HG03378 (cell line): ENCODE measurements around the gene COX4I1.

ENCODE experiments used
- ATAC-seq: cut with Tn5 transposase; IDR thresholded peaks from one replicate; pipeline ENCODE4 v1.9.1; 2021; ENCODE audit warnings: mild to moderate bottlenecking, moderate library complexity; ENCODE audit not compliant: unreplicated experiment

COX4I1 gene

DNA sequence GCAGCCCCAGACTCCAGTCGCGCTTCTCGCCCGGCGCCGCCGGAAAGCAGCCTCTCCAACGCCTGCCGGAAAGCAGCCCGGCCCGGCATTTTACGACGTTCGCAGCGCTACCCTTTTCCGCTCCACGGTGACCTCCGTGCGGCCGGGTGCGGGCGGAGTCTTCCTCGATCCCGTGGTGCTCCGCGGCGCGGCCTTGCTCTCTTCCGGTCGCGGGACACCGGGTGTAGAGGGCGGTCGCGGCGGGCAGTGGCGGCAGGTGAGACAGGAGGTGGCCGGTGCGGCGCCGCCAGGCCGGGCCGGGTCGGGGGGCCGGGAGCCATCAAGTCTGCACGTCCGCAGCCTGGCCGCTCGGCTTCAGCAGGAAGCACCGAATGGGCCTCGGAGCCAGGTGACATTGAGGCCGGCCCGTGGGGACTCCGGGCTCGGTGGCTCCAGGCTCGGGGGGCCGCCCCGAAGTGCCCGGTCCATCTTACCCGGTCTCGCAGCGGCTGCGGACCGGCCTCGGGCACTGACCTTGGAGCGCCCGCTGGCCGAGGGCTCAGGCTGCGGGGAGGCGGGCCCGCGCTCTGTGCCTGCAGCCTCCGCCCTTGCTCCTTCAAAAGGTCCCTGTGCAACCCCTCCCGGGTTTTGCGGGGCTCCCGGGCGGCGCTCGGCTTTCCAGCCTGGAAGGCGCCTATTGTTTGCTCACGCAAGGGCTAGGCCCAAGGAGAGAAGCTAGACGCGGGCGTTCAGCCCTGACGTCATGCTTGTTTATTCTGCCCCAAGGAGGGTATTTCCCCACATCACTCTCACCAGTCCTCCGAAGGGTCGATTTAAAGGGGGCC lies at the start of gene COX4I1, which contains the start of gene EMC8:
TSS of gene COX4I1 (plus strand) at position 199 of the 824 bp plus-strand sequence. CDS start 1,511 bp downstream, outside the sequence.
TSS of gene EMC8 (minus strand) at position 48 of the 824 bp plus-strand sequence. CDS start 249 bp downstream, outside the sequence.
- ATAC-seq = peak; percentile 57

GRCh38 chr16:85749771-85750145 lies 49.7 kb upstream of the COX4I1 start:
- no peak for ATAC-seq

- no peak for ATAC-seq
Measured at GRCh38 chr16:85750146-85750826, 49.2 kb upstream of the COX4I1 start.

DNA sequence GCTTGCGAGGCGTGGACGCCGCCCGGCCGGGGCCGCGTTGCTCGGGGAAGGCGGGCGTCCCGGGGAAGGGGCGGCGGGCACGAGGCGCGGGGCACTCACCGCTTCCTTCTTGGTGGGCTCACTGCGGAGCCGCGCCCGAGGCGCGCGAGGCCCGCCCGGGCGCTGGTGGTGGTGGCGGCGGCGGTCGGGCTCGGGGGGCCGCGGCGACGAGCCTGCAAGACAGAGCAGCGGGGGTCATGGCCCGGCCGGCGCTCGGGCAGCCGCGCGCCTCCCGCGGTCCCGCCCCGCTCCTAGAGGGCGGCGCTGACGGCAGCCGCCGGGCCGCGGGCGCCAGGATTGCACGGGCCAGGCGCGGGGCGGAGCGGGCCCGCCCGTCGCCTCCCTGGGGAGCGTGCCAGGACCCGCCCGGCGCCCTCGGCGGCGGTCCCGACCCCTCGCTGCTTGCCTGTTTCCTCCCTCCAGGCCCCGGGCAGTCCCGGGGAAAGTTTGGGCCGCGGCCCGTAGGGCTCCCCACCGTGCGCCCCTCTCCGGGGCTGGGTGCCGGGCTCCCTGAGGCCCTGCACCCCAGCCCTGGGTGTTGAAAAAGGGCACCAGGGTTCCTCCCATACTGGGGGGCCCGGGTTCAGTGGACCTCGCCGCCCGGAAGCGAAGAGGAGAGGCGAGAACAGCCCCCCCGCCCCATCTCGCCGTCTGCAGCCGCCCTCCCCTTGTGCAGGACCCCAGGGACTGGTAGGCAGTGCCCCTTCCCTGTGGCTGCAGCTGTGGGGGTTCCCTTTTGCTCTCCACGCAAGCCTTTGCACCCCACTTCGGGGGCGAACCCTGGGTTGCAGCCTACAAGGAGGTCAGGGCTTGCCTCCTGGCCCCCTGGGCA lies 48.4 kb upstream of the COX4I1 start, which contains the start of gene C16orf74:
TSS of gene C16orf74 (minus strand) at position 270 of the 871 bp plus-strand sequence. CDS start 15,879 bp downstream, outside the sequence.
- no peak for ATAC-seq

DNA sequence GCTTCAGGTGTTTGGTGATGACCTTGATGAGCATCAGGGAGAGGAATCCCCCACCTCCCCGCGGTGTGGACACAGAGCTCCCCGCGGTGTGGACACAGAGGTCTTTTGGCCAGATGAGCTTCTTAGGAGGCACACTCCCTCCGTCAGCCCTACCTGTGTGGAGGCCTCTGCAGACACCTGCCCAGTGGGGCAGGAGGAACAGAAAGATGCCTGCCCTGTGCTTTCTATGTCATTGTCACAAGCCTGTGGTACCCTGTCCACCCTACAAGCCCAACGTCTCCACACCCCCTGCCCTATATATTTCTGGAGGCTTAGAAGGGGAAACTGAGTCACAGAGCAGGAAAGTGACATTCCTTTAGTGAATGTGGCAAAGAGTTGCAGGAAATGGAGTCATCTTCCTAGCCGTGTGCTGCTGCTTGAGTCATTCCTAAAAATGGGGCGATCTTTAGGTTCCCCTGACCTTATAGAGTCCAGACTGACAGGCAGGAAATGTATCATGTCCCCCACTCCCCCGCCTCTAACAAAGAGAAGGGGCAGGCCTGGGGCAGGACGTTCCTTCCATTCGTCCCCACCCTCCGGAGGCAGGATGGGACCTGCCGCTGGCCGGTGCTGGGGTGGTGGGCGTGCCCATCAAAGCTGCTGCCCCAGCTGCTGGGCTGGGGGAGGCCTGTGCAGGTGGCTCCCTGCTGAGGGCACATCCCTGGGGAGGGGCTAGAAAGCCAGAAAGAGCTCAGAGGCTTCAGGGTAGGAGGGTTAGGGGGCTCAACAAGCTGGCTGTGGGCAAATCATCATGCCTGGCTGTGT lies 47.6 kb upstream of the COX4I1 start:
- ATAC-seq = no peak

DNA sequence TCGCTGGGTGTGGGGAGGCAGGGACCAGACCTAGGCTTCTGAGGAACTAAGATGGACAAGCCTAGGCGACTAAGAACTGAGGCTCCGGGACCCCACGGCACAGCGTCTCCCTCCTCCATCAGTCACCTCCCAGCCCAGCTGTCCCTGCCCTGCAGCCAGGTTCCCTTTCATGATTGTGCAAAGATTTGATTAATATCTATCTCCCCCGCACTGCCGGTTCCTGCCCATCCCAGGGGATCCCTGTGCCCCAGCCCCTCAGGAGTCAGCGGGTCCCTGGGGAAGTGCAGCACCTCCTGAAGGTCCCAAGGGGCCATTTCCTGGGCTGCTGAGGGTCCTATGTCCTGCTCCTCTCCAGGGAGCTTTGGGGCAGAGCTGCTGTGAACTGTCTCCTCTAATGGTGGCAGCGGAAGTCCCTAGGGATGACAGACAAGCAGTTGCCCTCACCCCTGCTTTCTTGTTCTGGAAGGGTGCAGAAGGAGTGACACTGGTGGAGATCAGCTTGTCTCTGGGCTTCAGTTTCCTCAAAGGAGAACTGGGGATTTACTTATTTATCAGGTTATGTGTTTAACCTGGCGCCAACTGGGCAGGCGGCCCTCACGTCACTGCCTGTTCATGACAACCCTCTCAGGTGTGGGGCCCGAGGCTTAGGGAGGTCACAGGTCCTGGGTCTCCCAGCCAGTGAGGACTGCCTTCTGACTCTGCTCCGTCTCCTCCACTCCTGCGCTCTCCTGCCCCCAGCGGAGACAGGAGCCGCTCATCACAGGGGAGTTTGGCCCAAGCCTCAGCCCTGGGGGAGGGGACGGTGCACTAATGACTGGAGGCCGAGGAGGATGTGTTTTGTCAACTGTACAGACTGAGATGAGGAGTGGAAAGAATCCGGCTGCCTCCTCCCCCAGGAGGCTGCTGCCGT lies 46.7 kb upstream of the COX4I1 start:
- ATAC-seq = no peak

GRCh38 chr16:85753559-85753958 lies 45.9 kb upstream of the COX4I1 start:
- no peak for ATAC-seq

DNA sequence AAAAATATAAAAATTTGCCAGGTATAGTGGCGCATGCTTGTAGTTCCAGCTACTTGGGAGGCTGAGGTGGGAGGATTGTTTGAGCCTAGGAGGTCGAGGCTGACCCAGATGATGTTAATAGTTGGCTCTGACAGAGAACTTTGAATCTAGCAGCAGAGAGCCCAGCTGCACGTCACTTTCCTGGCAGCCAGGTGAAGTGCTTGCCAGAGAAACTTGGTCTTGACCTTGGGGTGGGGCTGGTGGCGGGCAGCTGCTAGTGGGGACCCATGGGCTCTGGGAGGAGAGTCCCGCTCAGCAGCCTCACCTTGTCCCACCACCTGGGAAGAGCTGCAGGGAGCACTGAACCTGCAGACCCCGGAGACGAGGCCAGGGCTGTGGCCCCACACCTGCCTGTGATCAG lies 45.5 kb upstream of the COX4I1 start:
- ATAC-seq = no peak

DNA sequence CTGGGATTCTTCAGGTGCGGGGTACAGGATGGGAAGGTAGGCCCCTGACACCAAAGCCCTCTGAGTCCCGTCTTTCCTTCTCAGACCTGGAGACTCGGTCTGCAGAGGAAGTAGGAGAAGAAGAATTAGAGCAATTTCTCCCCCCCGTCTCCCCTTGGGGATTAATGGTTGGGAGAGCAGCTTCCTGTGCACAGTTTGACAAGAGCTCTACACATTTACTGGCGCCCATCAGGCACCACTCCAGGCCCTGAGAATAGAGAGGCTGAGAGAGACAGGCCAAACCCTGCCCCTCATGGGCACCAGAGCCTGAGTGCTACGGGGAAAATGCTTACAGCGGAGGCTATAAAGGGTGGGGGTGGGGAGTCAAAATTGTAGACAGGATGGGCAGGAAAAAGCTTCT lies 45.1 kb upstream of the COX4I1 start:
- ATAC-seq = no peak

GRCh38 chr16:85755929-85756768 lies 43.3 kb upstream of the COX4I1 start:
- peak; percentile 44 for ATAC-seq

DNA sequence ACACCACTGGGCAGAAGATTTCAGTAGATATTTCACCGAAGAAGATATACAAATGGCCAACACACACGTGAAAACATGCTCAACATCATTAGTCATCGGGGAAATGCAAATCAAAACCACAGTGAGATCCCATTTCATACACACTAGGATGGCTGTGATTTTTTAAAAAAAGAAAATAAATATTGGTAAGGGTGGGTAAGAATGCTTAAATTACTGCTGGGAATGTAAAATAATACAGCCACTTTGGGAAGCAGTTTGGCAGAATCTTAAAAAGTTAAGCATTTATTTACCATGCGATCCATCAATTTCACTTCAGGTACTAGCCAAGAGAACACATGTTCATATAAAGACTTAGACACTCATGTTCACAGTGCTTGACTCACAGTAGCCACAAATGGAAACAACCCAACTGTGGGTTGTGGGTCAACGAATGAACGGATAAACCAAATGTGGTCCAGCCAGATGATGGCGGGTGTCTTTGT lies 42.1 kb upstream of the COX4I1 start:
- ATAC-seq = peak; percentile 35

DNA sequence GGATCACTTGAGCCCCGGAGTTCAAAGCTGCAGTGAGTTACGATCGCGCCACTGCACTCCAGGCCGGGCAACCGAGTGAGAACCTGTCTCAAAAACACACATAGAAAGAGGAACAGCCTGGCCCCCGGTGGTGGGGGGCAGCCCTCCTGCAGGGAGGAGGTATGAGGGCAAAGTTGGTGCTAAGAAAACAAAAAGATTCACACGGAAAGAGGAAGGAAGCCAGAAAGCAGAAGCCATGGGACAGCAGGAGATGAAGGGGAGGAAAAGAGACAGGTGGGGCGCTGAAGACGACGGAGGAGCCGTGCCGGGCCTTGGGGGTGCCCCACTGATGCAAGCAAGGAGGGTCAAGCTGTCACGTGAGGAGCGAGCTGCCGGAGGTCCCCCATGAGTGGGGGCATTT lies 40.4 kb upstream of the COX4I1 start:
- no peak for ATAC-seq

- ATAC-seq = no peak
Measured at GRCh38 chr16:85759631-85760419, 39.7 kb upstream of the COX4I1 start.

GRCh38 chr16:85761861-85762260 lies 37.6 kb upstream of the COX4I1 start:
- no peak for ATAC-seq

DNA sequence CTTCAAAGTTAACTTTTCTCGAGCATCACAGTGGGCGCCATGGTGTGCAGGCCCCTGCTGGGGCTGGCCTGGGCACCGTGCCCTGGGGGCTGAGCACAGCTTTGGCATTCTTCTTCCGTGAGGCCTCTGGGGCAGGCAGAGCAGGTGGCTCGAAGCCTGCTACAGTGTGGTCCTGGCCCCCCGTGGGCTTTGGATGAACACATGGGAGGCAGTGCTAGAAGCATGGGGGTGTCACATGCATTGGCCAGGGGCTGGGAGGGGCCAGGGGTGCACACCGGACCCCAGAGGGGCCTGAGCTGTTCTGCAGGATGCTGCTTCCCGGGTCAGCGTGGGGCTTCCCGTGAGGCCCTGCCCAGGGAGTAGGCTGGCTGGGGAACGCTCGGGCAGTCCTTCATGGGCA lies 36.5 kb upstream of the COX4I1 start:
- no peak for ATAC-seq

- ATAC-seq = no peak
Measured at GRCh38 chr16:85763616-85764015, 35.9 kb upstream of the COX4I1 start.

DNA sequence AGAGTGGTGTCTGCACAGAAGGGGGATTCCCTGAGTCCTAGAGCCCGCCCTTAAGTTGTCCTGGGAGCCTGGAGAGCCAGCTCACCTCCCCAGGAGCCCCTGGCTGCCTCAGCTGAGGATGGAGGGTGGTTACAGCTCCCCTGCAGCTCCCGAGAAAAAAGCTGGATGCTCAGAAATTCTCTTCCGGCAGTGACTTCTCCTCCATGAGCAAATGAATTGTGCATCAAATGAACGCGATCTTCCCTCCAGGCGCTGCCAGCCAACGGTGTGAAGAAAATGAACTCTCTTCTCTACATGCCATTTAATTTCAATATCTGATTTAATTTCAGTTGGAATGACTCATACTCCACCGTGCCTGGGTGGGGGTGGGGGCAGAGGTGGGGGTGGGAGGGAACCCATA lies 34.3 kb upstream of the COX4I1 start:
- ATAC-seq = no peak
